Parathyroid adenoma (tissue), 2 donors: ENCODE measurements around the gene EPHA6.

Experiments
- H2AFZ ChIP-seq: fragments of 300-600 bp; sonication (generic); one replicate; pipeline ENCODE4 v1.7.0; 2017; ENCODE audit warnings: antibody characterized with exemption, mild to moderate bottlenecking
- H3K27ac ChIP-seq: fragments of 300-600 bp; sonication (generic); one replicate; pipeline ENCODE4 v1.7.0; 2017
- H3K27me3 ChIP-seq: fragments of 300-600 bp; sonication (generic); one replicate; pipeline ENCODE4 v1.7.0; 2017; ENCODE audit warnings: low read length; ENCODE audit not compliant: control insufficient read depth, insufficient read depth
- H3K36me3 ChIP-seq: fragments of 300-600 bp; sonication (generic); one replicate; pipeline ENCODE4 v1.7.0; 2017; ENCODE audit warnings: low read length; ENCODE audit not compliant: control insufficient read depth, insufficient read depth
- H3K4me1 ChIP-seq: fragments of 300-600 bp; sonication (generic); one replicate; pipeline ENCODE4 v1.7.0; 2017; ENCODE audit warnings: control low read depth
- H3K4me2 ChIP-seq: fragments of 300-600 bp; sonication (generic); one replicate; pipeline ENCODE4 v1.7.0; 2017; ENCODE audit warnings: low read length
- H3K4me3 ChIP-seq: fragments of 300-600 bp; sonication (generic); one replicate; pipeline ENCODE4 v1.7.0; 2017; ENCODE audit warnings: low read depth, low read length
- H3K79me2 ChIP-seq: fragments of 300-600 bp; sonication (generic); one replicate; pipeline ENCODE4 v1.7.0; 2017; ENCODE audit warnings: control low read depth
- H3K9ac ChIP-seq: fragments of 300-600 bp; sonication (generic); one replicate; pipeline ENCODE4 v1.7.0; 2017; ENCODE audit warnings: mild to moderate bottlenecking
- H3K9me3 ChIP-seq: fragments of 300-600 bp; sonication (generic); one replicate; pipeline ENCODE4 v1.7.0; 2017; ENCODE audit warnings: low read length; ENCODE audit not compliant: control insufficient read depth
- CTCF ChIP-seq: fragments of 300-600 bp; sonication (generic); IDR thresholded peaks from one replicate; pipeline ENCODE4 v1.7.0; 2017; ENCODE audit warnings: antibody characterized with exemption, mild to moderate bottlenecking
- donor health status: primary hyperparathyroidism.

Gene EPHA6

GRCh38 chr3:97245201-97245910 lies 431.0 kb downstream of the EPHA6 start:
- no peak overlapping the region for H3K4me2 ChIP-seq
- no peaks in the 10 kb centered on the region for H3K79me2 ChIP-seq
- no peaks in the 10 kb centered on the region for H3K9me3 ChIP-seq
- TF ChIP-seq CTCF, result no peak
- H3K36me3 ChIP-seq, result no peaks in the 10 kb centered on the region
- H3K27me3 ChIP-seq, result no peaks in the 10 kb centered on the region
- no peak overlapping the region for H3K9ac ChIP-seq
- no peak overlapping the region for H2AFZ ChIP-seq
- H3K27ac ChIP-seq, result no peak overlapping the region
- H3K4me3 ChIP-seq, result no peak overlapping the region
- H3K4me1 ChIP-seq, result no peaks in the 10 kb centered on the region

- Histone ChIP-seq H3K4me2 (no peak overlapping the region), H3K9ac (no peak overlapping the region), H3K36me3 (no peaks in the 10 kb centered on the region), H3K9me3 (no peaks in the 10 kb centered on the region), H3K27me3 (no peaks in the 10 kb centered on the region), H3K4me1 (no peaks in the 10 kb centered on the region), H3K27ac (no peak overlapping the region), H3K4me3 (no peak overlapping the region), H2AFZ (no peak overlapping the region), H3K79me2 (no peaks in the 10 kb centered on the region)
- no peak for TF ChIP-seq CTCF
Measured at GRCh38 chr3:97256060-97256459, 441.7 kb downstream of the EPHA6 start.

- Histone ChIP-seq H2AFZ (no peak overlapping the region), H3K9ac (no peak overlapping the region), H3K27me3 (no peaks in the 10 kb centered on the region), H3K27ac (no peak overlapping the region), H3K4me3 (no peak overlapping the region), H3K4me1 (no peaks in the 10 kb centered on the region), H3K4me2 (no peak overlapping the region), H3K9me3 (no peaks in the 10 kb centered on the region), H3K79me2 (no peaks in the 10 kb centered on the region), H3K36me3 (no peaks in the 10 kb centered on the region)
- TF ChIP-seq CTCF, result no peak
Measured at GRCh38 chr3:97257942-97258697, 443.7 kb downstream of the EPHA6 start.

- no peaks in the 10 kb centered on the region for H3K9me3 ChIP-seq
- H2AFZ ChIP-seq, result no peak overlapping the region
- no peaks in the 10 kb centered on the region for H3K4me1 ChIP-seq
- H3K4me3 ChIP-seq, result no peak overlapping the region
- H3K27me3 ChIP-seq, result no peaks in the 10 kb centered on the region
- H3K4me2 ChIP-seq, result no peak overlapping the region
- H3K27ac ChIP-seq, result no peak overlapping the region
- no peak overlapping the region for H3K9ac ChIP-seq
- no peak for TF ChIP-seq CTCF
- H3K36me3 ChIP-seq, result no peaks in the 10 kb centered on the region
- H3K79me2 ChIP-seq, result no peaks in the 10 kb centered on the region
Measured at GRCh38 chr3:97259263-97259662, 444.9 kb downstream of the EPHA6 start.
